ENCODE data around the gene DRC1. TPM values are rescaled to one million over a fixed set of nuclear protein-coding genes. Genes with fewer than 3 reads are reported as not detected.
A peak's percentile ranks its signal among the peaks of the same experiment; 100 is the strongest.

The DRC1 gene
- total and polyA plus RNA-seq, 8 donors = 0.92 to 7.9 (median 4.5) TPM; not detected in 1

GRCh38 chr2:26469955-26470354 lies 68.2 kb downstream of the DRC1 start:
- intact Hi-C loops (cut with DNase I) = no loop called here

GRCh38 chr2:26470601-26471260 lies 69.0 kb downstream of the DRC1 start:
- peaks cover 0 to 7% of the 10 kb centered on the region in 2 donors for H3K9me3 ChIP-seq
- ATAC-seq (no peak), DNase-seq (peak in 1 of 4 donors; percentile 44)
- intact Hi-C loops (cut with DNase I) = no loop called here
- TF ChIP-seq CTCF (IDR thresholded peaks at IDR 0.05) = no peak
- no peaks in the 10 kb centered on the region for H3K27me3 ChIP-seq
- no peaks in the 10 kb centered on the region for H3K4me1 ChIP-seq
- no peaks in the 10 kb centered on the region for H3K36me3 ChIP-seq
- H3K4me3 ChIP-seq = no peak overlapping the region
- no peak overlapping the region for H3K27ac ChIP-seq

More at GRCh38 chr2:26469955-26470354, 68.2 kb downstream of the DRC1 start:
- Histone ChIP-seq H3K36me3 (no peaks in the 10 kb centered on the region), H3K9me3 (peaks cover 0 to 7% of the 10 kb centered on the region in 2 donors), H3K27me3 (no peaks in the 10 kb centered on the region), H3K4me3 (no peak overlapping the region), H3K4me1 (no peaks in the 10 kb centered on the region), H3K27ac (no peak overlapping the region)
- DNase-seq = no peak
- no peak for ATAC-seq
- TF ChIP-seq CTCF (IDR thresholded peaks at IDR 0.05) = no peak

- intact Hi-C loops (cut with DNase I) = no loop called here
- H3K4me1 ChIP-seq = no peaks in the 10 kb centered on the region
- no peak for TF ChIP-seq CTCF (IDR thresholded peaks at IDR 0.05)
- H3K27ac ChIP-seq = no peak overlapping the region
- no peaks in the 10 kb centered on the region for H3K36me3 ChIP-seq
- H3K4me3 ChIP-seq = no peak overlapping the region
- peaks cover 0 to 4% of the 10 kb centered on the region in 2 donors for H3K27me3 ChIP-seq
- peaks cover 0 to 7% of the 10 kb centered on the region in 2 donors for H3K9me3 ChIP-seq
- ATAC-seq (no peak), DNase-seq (peak in 1 of 4 donors; percentile 16)
These were observed 69.6 kb downstream of the DRC1 start for GRCh38 chr2:26471289-26471688.

- DNase-seq (no peak), ATAC-seq (no peak)
- H3K9me3 ChIP-seq = peaks cover 0 to 7% of the 10 kb centered on the region in 2 donors
- peaks cover 0 to 7% of the 10 kb centered on the region in 2 donors for H3K27me3 ChIP-seq
- no peaks in the 10 kb centered on the region for H3K36me3 ChIP-seq
- no peak overlapping the region for H3K27ac ChIP-seq
- no peak overlapping the region for H3K4me3 ChIP-seq
- no peaks in the 10 kb centered on the region for H3K4me1 ChIP-seq
- intact Hi-C loops (cut with DNase I) = no loop called here
- TF ChIP-seq CTCF (IDR thresholded peaks at IDR 0.05) = no peak
These were observed 70.3 kb downstream of the DRC1 start for GRCh38 chr2:26471766-26472706.

All from left lung (tissue), 10 donors.